Measurements from ENCODE around the gene FIBP.

DNA sequence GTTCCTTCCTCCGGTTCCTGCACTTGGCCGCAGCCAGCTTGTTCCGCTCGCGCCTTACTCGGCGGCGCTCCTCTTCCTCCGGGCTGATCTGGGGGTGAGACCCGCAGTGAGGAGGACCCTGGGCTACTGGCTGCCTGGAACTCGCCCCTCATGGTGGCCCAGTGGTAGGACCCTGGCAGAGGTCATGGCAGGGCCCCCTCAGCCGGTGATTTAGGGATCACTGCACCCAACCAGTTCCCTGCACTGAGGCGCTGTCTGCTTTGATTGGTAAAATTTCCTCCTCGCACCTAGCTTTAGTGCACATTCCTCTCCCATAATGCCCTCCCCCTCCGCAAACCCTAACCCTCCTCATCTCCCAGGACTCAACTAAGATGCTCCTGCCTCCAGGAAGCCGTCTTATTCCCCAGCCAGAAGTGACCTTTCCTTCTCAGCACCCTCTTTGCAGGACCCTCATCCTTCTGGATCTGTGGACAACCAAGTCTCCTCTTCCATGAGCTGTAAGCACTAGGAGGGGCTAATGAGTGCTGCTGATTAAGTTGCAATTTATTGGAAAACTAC, 5.8 kb upstream of the FIBP start:
- TF ChIP-seq, protein P1, sequence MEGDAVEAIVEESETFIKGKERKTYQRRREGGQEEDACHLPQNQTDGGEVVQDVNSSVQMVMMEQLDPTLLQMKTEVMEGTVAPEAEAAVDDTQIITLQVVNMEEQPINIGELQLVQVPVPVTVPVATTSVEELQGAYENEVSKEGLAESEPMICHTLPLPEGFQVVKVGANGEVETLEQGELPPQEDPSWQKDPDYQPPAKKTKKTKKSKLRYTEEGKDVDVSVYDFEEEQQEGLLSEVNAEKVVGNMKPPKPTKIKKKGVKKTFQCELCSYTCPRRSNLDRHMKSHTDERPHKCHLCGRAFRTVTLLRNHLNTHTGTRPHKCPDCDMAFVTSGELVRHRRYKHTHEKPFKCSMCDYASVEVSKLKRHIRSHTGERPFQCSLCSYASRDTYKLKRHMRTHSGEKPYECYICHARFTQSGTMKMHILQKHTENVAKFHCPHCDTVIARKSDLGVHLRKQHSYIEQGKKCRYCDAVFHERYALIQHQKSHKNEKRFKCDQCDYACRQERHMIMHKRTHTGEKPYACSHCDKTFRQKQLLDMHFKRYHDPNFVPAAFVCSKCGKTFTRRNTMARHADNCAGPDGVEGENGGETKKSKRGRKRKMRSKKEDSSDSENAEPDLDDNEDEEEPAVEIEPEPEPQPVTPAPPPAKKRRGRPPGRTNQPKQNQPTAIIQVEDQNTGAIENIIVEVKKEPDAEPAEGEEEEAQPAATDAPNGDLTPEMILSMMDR (IDR thresholded peaks at IDR 0.05; ENCODE audit: insufficient read depth, low read depth, low read length), result no peak
- TF ChIP-seq EZH2 (IDR thresholded peaks at IDR 0.05; ENCODE audit: insufficient read depth, low read length), result no peak
